Transverse colon (tissue), 4 donors: Measurements from ENCODE around the gene DMGDH. TPM values are rescaled to one million over a fixed set of nuclear protein-coding genes. Genes with fewer than 3 reads are reported as not detected.

Experiments used
- total RNA-seq, 4 donors: library from RNA; depleted of rRNA; stranded (reverse); fragments of >200 nt; gene quantifications; one replicate each; pipeline ENCODE4 v1.1.0, GENCODE V29; 2016

Gene DMGDH
- total RNA-seq, 4 donors from 2014 or later, result 0.41 to 2.7 TPM; not detected in 2

Other genes starting within 250 kb of the DMGDH start
- 10 to 100 TPM in 3 of 4 donors, 1 to 10 TPM in 1; 9.1 to 12.7 (median 10.7) TPM for gene ARSB, start 84.4 kb downstream of the DMGDH start, total RNA-seq
- gene BHMT2, start 93 bp upstream of the DMGDH start, total RNA-seq, result 10 to 100 TPM in 1 of 4 donors, 1 to 10 TPM in 3; 1.6 to 12.1 (median 2.5) TPM
- gene BHMT, start 42.1 kb upstream of the DMGDH start, total RNA-seq, result not detected
- 10 to 100 TPM in 3 of 4 donors, 1 to 10 TPM in 1; 7.8 to 25.1 (median 14.7) TPM for gene JMY, start 166.5 kb upstream of the DMGDH start, total RNA-seq